H1 (cell line): ENCODE results near the gene SCAPER. TPM values are rescaled to one million over a fixed set of nuclear protein-coding genes. Genes with fewer than 3 reads are reported as not detected.

Source experiments
- BRCA1 ChIP-seq: IDR thresholded peaks from 2 replicates; pipeline ENCODE4 v1.6.1; 2012; ENCODE audit warnings: low read depth, low read length, improper control_type of control experiment
- EP300 ChIP-seq, 2 experiments: IDR thresholded peaks; 1 replicate in 1 of 2; 2 replicates in 1 of 2; pipeline ENCODE4 v1.6.1; 2011 to 2012; ENCODE audit warnings: low read depth in 2 of 2, low read length in 2 of 2, mild to moderate bottlenecking in 2 of 2, borderline replicate concordance in 1 of 2, inconsistent platforms in 1 of 2, moderate library complexity in 1 of 2
- EZH2 ChIP-seq: fragments of 200-600 bp; sonication (generic); IDR thresholded peaks from 2 replicates; pipeline ENCODE4 v1.7.1; 2012; ENCODE audit warnings: low read depth, mild to moderate bottlenecking, moderate library complexity, low read length, inconsistent platforms; ENCODE audit not compliant: severe bottlenecking
- JUND ChIP-seq: IDR thresholded peaks from 2 replicates; pipeline ENCODE4 v1.6.1; 2011; ENCODE audit warnings: mild to moderate bottlenecking, improper control_type of control experiment, low read length
- KDM5A ChIP-seq: fragments of 200-600 bp; IDR thresholded peaks from 2 replicates; pipeline ENCODE4 v1.7.1; 2012; ENCODE audit warnings: mild to moderate bottlenecking, low read length, inconsistent platforms, mixed read lengths
- NANOG ChIP-seq: IDR thresholded peaks from 2 replicates; pipeline ENCODE4 v1.6.1; 2011; ENCODE audit warnings: low read length, low read depth, mild to moderate bottlenecking, inconsistent platforms; ENCODE audit not compliant: insufficient read depth, poor library complexity, severe bottlenecking
- RAD21 ChIP-seq, 2 experiments: IDR thresholded peaks in 1 of 2; conservative IDR thresholded peaks in 1 of 2; 2 replicates each; pipeline ENCODE4 v1.6.1; 2011; ENCODE audit warnings: low read depth in 2 of 2, low read length in 2 of 2, improper control_type of control experiment in 1 of 2, inconsistent platforms in 1 of 2, mild to moderate bottlenecking in 1 of 2, moderate library complexity in 1 of 2
- SIN3A ChIP-seq, 2 experiments: IDR thresholded peaks in 1 of 2; conservative IDR thresholded peaks in 1 of 2; 2 replicates each; pipeline ENCODE4 v1.6.1; 2011 to 2012; ENCODE audit warnings: low read length in 2 of 2, improper control_type of control experiment in 1 of 2, low read depth in 1 of 2, mild to moderate bottlenecking in 1 of 2
- TAF1 ChIP-seq: IDR thresholded peaks from 2 replicates; pipeline ENCODE4 v1.6.1; 2011; ENCODE audit warnings: mild to moderate bottlenecking, low read depth, low read length
- TAF7 ChIP-seq: optimal IDR thresholded peaks from 2 replicates; pipeline ENCODE3; 2011; ENCODE audit warnings: low read depth, mild to moderate bottlenecking, inconsistent platforms, low read length, moderate library complexity, borderline replicate concordance
- polyA plus RNA-seq, 7 experiments: library from polyadenylated mRNA; depleted of rRNA in 3 of 7; stranded (reverse) in 5 of 7; unstranded in 2 of 7; fragments of >200 nt in 5 of 7; fragments of 200-250 nt in 2 of 7; gene quantifications; 1 replicate in 5 of 7; 2 replicates in 1 of 7; 4 replicates in 1 of 7; pipeline versions ENCODE4 v1.2.1 to v1.2.3, GENCODE V29; 2011 to 2013; ENCODE audit warnings: missing spikeins in 2 of 7, mixed read lengths in 2 of 7
- total RNA-seq: library from RNA; stranded (reverse); fragmentation: NEBNext Ultra II Directional; extraction: Animal tissue kit (Norgen Biotek cat#: 25700); gene quantifications from 2 replicates; pipeline ENCODE4 v1.2.1, GENCODE V29; 2021
- TF ChIP-seq, protein P1 (sequence below): fragments of 300-600 bp; sonication (generic); IDR thresholded peaks from 2 replicates; pipeline ENCODE4 v1.7.1; 2012; ENCODE audit warnings: low read length, moderate library complexity, mild to moderate bottlenecking, inconsistent platforms; ENCODE audit not compliant: insufficient replicate concordance

Gene SCAPER
- total and polyA plus RNA-seq, 2 of the 8 experiments (the other 6 are each of a cell fraction or from before 2014, with no cell fraction given) = 1.6 to 6.8 TPM

DNA sequence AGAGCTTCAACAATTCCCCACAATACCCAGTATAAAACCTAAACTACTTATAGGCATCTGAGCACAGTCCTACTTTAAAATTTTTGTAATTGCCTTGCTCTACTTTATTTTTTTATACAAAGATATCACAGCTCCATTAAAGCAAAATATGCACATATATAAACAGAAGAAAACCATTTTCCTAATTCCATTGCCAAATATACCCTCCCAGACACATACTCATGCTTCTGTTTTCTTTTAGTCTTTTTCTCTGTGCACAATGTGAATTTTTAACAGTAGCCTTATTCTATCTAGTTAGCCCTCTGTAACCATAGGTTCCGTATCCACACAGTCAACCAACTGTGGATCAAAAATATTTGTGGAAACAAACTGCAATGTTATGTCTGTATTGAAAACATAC, 260.5 kb downstream of the SCAPER start (continued):
- TF ChIP-seq, protein P1, sequence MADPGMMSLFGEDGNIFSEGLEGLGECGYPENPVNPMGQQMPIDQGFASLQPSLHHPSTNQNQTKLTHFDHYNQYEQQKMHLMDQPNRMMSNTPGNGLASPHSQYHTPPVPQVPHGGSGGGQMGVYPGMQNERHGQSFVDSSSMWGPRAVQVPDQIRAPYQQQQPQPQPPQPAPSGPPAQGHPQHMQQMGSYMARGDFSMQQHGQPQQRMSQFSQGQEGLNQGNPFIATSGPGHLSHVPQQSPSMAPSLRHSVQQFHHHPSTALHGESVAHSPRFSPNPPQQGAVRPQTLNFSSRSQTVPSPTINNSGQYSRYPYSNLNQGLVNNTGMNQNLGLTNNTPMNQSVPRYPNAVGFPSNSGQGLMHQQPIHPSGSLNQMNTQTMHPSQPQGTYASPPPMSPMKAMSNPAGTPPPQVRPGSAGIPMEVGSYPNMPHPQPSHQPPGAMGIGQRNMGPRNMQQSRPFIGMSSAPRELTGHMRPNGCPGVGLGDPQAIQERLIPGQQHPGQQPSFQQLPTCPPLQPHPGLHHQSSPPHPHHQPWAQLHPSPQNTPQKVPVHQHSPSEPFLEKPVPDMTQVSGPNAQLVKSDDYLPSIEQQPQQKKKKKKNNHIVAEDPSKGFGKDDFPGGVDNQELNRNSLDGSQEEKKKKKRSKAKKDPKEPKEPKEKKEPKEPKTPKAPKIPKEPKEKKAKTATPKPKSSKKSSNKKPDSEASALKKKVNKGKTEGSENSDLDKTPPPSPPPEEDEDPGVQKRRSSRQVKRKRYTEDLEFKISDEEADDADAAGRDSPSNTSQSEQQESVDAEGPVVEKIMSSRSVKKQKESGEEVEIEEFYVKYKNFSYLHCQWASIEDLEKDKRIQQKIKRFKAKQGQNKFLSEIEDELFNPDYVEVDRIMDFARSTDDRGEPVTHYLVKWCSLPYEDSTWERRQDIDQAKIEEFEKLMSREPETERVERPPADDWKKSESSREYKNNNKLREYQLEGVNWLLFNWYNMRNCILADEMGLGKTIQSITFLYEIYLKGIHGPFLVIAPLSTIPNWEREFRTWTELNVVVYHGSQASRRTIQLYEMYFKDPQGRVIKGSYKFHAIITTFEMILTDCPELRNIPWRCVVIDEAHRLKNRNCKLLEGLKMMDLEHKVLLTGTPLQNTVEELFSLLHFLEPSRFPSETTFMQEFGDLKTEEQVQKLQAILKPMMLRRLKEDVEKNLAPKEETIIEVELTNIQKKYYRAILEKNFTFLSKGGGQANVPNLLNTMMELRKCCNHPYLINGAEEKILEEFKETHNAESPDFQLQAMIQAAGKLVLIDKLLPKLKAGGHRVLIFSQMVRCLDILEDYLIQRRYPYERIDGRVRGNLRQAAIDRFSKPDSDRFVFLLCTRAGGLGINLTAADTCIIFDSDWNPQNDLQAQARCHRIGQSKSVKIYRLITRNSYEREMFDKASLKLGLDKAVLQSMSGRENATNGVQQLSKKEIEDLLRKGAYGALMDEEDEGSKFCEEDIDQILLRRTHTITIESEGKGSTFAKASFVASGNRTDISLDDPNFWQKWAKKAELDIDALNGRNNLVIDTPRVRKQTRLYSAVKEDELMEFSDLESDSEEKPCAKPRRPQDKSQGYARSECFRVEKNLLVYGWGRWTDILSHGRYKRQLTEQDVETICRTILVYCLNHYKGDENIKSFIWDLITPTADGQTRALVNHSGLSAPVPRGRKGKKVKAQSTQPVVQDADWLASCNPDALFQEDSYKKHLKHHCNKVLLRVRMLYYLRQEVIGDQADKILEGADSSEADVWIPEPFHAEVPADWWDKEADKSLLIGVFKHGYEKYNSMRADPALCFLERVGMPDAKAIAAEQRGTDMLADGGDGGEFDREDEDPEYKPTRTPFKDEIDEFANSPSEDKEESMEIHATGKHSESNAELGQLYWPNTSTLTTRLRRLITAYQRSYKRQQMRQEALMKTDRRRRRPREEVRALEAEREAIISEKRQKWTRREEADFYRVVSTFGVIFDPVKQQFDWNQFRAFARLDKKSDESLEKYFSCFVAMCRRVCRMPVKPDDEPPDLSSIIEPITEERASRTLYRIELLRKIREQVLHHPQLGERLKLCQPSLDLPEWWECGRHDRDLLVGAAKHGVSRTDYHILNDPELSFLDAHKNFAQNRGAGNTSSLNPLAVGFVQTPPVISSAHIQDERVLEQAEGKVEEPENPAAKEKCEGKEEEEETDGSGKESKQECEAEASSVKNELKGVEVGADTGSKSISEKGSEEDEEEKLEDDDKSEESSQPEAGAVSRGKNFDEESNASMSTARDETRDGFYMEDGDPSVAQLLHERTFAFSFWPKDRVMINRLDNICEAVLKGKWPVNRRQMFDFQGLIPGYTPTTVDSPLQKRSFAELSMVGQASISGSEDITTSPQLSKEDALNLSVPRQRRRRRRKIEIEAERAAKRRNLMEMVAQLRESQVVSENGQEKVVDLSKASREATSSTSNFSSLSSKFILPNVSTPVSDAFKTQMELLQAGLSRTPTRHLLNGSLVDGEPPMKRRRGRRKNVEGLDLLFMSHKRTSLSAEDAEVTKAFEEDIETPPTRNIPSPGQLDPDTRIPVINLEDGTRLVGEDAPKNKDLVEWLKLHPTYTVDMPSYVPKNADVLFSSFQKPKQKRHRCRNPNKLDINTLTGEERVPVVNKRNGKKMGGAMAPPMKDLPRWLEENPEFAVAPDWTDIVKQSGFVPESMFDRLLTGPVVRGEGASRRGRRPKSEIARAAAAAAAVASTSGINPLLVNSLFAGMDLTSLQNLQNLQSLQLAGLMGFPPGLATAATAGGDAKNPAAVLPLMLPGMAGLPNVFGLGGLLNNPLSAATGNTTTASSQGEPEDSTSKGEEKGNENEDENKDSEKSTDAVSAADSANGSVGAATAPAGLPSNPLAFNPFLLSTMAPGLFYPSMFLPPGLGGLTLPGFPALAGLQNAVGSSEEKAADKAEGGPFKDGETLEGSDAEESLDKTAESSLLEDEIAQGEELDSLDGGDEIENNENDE = no peak
- TF ChIP-seq TAF1 = no peak
- TF ChIP-seq NANOG = no peak
- TF ChIP-seq SIN3A (conservative IDR thresholded peaks at IDR 0.05 in 1 of 2, IDR thresholded peaks at IDR 0.05 in 1 of 2; ENCODE audit: low read depth in 1 of 2, low read length in 2 of 2) = no peak
- no peak for TF ChIP-seq KDM5A
- TF ChIP-seq TAF7 = no peak
- no peak for TF ChIP-seq EZH2
- TF ChIP-seq EP300 (IDR thresholded peaks at IDR 0.05; ENCODE audit: borderline replicate concordance in 1 of 2, low read depth in 2 of 2, low read length in 2 of 2) = no peak
- no peak for TF ChIP-seq JUND
- no peak for TF ChIP-seq BRCA1
- no peak for TF ChIP-seq RAD21 (IDR thresholded peaks at IDR 0.05 in 1 of 2, conservative IDR thresholded peaks at IDR 0.05 in 1 of 2; ENCODE audit: low read depth in 2 of 2, low read length in 2 of 2)
